BLaER1 treated with 17β-estradiol and CSF1 and Interleukin-3, amounts not matched to agents 10 nM and 100 nM (cell line): Measurements from ENCODE around the gene UBE2H.
"Not testable (repeated sequence)": the region's sequence is repeated elsewhere in the genome, so short reads cannot be mapped to it uniquely, and the experiment has no call there.

Experiments used
- H3K27ac ChIP-seq, 11 experiments: shearing (Covaris generic); formaldehyde crosslinking; 2 replicates each; pipeline ENCODE4 v1.8.1; 2022
- H3K27me3 ChIP-seq, 11 experiments: shearing (Covaris generic); formaldehyde crosslinking; 2 replicates each; pipeline ENCODE4 v1.8.1; 2022
- H3K36me3 ChIP-seq, 11 experiments: shearing (Covaris generic); formaldehyde crosslinking; 2 replicates each; pipeline ENCODE4 v1.8.1; 2022
- H3K4me1 ChIP-seq, 10 experiments: shearing (Covaris generic); formaldehyde crosslinking; 2 replicates each; pipeline ENCODE4 v1.8.1; 2022
- H3K4me2 ChIP-seq, 11 experiments: shearing (Covaris generic); formaldehyde crosslinking; 2 replicates each; pipeline ENCODE4 v1.8.1; 2022
- H3K4me3 ChIP-seq, 10 experiments: shearing (Covaris generic); formaldehyde crosslinking; 2 replicates each; pipeline ENCODE4 v1.8.1; 2022
- H3K9ac ChIP-seq, 11 experiments: shearing (Covaris generic); formaldehyde crosslinking; 2 replicates each; pipeline ENCODE4 v1.8.1; 2022
- H3K9me3 ChIP-seq, 11 experiments: shearing (Covaris generic); formaldehyde crosslinking; replicated peaks in 1 of 11; 2 replicates each; pipeline ENCODE4 v1.8.1; 2022
- H4K20me1 ChIP-seq, 11 experiments: shearing (Covaris generic); formaldehyde crosslinking; 2 replicates each; pipeline ENCODE4 v1.8.1; 2022
- Cebpa-rat ChIP-seq, 11 experiments: shearing (Covaris generic); IDR thresholded peaks; 2 replicates each; pipeline ENCODE4 v1.8.1; 2022

The UBE2H gene

GRCh38 chr7:129907122-129907736 is 45.5 kb downstream of the UBE2H start:
- TF ChIP-seq Cebpa-rat (IDR thresholded peaks at IDR 0.05), result no peak
- Histone ChIP-seq H4K20me1 (peaks cover 26 to 100% (median 51%) of the 10 kb centered on the region in 11 experiments; a peak in 15 of 22 replicates), H3K4me2 (peak overlapping the region in 3 of 11 experiments; percentile 8 to 15 (median 9); a peak in 1 of 22 replicates), H3K9me3 (peaks cover 0 to 34% (median 21%) of the 10 kb centered on the region in 11 experiments; a peak in 18 of 22 replicates), H3K27me3 (no peaks in the 10 kb centered on the region), H3K36me3 (peaks cover 50 to 98% (median 82%) of the 10 kb centered on the region in 11 experiments), H3K4me1 (peaks cover 13 to 41% (median 17%) of the 10 kb centered on the region in 10 experiments; a peak in 19 of 20 replicates), H3K27ac (no peak overlapping the region), H3K4me3 (no peak overlapping the region), H3K9ac (no peak overlapping the region)

DNA sequence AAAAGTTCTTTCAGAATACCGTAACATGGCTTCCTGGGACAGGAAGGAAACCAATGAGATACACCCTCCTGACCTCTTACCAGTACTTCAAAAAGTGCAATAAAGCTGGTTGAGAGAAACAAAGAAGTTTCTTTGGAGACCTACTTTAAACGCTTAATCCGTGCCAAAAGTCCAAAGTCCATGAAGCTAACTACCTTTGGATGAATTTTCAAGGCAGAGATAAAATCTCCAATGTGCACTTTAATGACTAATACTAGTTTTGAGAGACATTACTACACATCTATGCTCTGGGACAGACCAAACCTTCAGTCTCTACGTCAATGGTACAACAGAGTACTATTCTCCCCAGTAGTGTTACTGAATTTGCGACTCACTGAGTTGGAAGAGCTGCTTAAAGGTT is 46.1 kb downstream of the UBE2H start:
- H3K27me3 ChIP-seq, result no peaks in the 10 kb centered on the region
- no peak overlapping the region for H3K9ac ChIP-seq
- H3K4me2 ChIP-seq, result peak overlapping the region in 3 of 11 experiments; percentile 8 to 15 (median 9); a peak in 1 of 22 replicates
- peaks cover 25 to 100% (median 46%) of the 10 kb centered on the region in 11 experiments; a peak in 15 of 22 replicates for H4K20me1 ChIP-seq
- no peak overlapping the region for H3K27ac ChIP-seq
- no peak overlapping the region for H3K4me3 ChIP-seq
- peaks cover 13 to 41% (median 17%) of the 10 kb centered on the region in 10 experiments; a peak in 19 of 20 replicates for H3K4me1 ChIP-seq
- peaks cover 0 to 34% (median 21%) of the 10 kb centered on the region in 11 experiments; a peak in 18 of 22 replicates for H3K9me3 ChIP-seq
- no peak for TF ChIP-seq Cebpa-rat (IDR thresholded peaks at IDR 0.05)
- peaks cover 50 to 98% (median 77%) of the 10 kb centered on the region in 11 experiments for H3K36me3 ChIP-seq

DNA sequence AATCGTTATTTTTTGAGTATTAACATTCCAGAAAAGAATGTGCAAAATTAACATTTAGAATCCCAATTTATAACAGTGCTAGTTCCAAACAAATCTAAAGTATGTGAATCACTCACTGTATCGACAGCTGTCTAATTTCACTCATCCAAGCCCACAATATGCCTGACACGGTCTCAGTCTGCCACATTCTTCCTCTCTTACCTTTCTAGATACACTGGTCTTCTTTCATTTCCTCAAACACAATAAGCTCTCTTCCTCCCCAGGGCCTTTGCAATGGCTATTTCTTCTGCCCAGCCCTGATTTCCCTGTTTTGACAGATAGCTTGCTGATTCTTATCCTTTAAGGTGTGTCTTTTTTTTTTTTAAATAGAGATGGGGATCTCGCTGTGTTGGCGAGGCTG is 48.8 kb downstream of the UBE2H start:
- Histone ChIP-seq H3K27me3 (no peaks in the 10 kb centered on the region), H3K4me3 (no peak overlapping the region), H4K20me1 (peaks cover 29 to 100% (median 48%) of the 10 kb centered on the region in 11 experiments; a peak in 14 of 22 replicates), H3K9ac (no peak overlapping the region), H3K4me2 (peak overlapping the region in 10 of 11 experiments; percentile 5 to 45 (median 34); a peak in 15 of 22 replicates), H3K27ac (no peak overlapping the region), H3K9me3 (peaks cover 0 to 34% (median 21%) of the 10 kb centered on the region in 11 experiments; a peak in 18 of 22 replicates), H3K4me1 (peaks cover 13 to 41% (median 17%) of the 10 kb centered on the region in 10 experiments; a peak in 19 of 20 replicates), H3K36me3 (peaks cover 49 to 97% (median 62%) of the 10 kb centered on the region in 11 experiments)
- no peak for TF ChIP-seq Cebpa-rat (IDR thresholded peaks at IDR 0.05)

DNA sequence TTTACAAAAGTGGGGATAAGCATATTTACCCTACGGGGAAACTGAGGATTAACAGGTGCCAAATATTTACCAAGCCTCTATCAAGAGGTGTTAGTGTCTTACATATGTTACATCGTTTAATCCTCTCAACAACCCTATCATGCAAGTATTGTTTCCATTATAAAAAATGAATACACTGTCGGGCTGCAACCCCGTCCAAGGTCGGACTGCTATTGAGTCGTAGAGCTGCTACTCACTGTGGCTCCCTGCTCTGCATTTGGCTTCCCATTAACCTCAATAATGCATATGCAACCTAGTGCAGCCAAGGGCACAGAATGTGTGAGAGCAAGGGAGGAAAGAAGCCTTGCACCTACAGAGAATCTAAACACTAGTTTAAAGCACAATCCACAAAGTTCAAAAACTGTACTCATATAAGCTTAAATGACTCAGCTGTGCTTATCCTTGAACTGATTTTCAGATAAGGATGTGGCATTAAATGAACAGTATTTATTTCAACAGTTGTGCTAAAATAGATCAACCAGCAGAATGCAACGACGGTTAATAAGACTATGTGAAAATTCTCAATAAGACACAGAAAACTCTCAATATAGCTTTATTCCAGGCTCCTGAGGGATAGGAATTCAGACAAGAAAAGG is 49.9 kb downstream of the UBE2H start:
- peaks cover 13 to 41% (median 17%) of the 10 kb centered on the region in 10 experiments; a peak in 19 of 20 replicates for H3K4me1 ChIP-seq
- no peak overlapping the region for H3K9ac ChIP-seq
- peaks cover 32 to 100% (median 56%) of the 10 kb centered on the region in 11 experiments; a peak in 14 of 22 replicates for H4K20me1 ChIP-seq
- no peak overlapping the region for H3K27ac ChIP-seq
- no peak for TF ChIP-seq Cebpa-rat (IDR thresholded peaks at IDR 0.05)
- H3K9me3 ChIP-seq, result peaks cover 0 to 26% (median 20%) of the 10 kb centered on the region in 11 experiments; a peak in 18 of 22 replicates
- H3K27me3 ChIP-seq, result no peaks in the 10 kb centered on the region
- peaks cover 44 to 97% (median 60%) of the 10 kb centered on the region in 11 experiments for H3K36me3 ChIP-seq
- 0 out of 22 replicates have a peak overlapping the region, but pooled peaks of 1 of the 11 experiments have one; percentile 12 for H3K4me2 ChIP-seq
- H3K4me3 ChIP-seq, result no peak overlapping the region

- Histone ChIP-seq H3K4me1 (peaks cover under 1 to 8% (median 2%) of the 10 kb centered on the region in 10 experiments; a peak in 17 of 20 replicates), H3K27ac (no peak overlapping the region), H3K36me3 (peaks cover 31 to 95% (median 52%) of the 10 kb centered on the region in 11 experiments; a peak in 20 of 22 replicates), H3K27me3 (no peaks in the 10 kb centered on the region), H4K20me1 (peaks cover 25 to 100% (median 58%) of the 10 kb centered on the region in 11 experiments; a peak in 16 of 22 replicates), H3K9me3 (no peaks in the 10 kb centered on the region), H3K4me2 (no peak overlapping the region), H3K9ac (no peak overlapping the region), H3K4me3 (no peak overlapping the region)
- TF ChIP-seq Cebpa-rat (IDR thresholded peaks at IDR 0.05), result no peak
Observed at GRCh38 chr7:129898502-129899160, 54.1 kb downstream of the UBE2H start.

- Histone ChIP-seq H3K27me3 (no peaks in the 10 kb centered on the region), H3K4me1 (peaks cover 0 to 7% (median 0%) of the 10 kb centered on the region in 10 experiments; a peak in 3 of 20 replicates), H3K4me3 (no peak overlapping the region), H3K36me3 (peaks cover 31 to 89% (median 46%) of the 10 kb centered on the region in 11 experiments; a peak in 20 of 22 replicates), H3K9me3 (no peaks in the 10 kb centered on the region), H3K27ac (no peak overlapping the region), H4K20me1 (peaks cover 19 to 100% (median 52%) of the 10 kb centered on the region in 11 experiments; a peak in 16 of 22 replicates), H3K4me2 (no peak overlapping the region), H3K9ac (no peak overlapping the region)
- no peak for TF ChIP-seq Cebpa-rat (IDR thresholded peaks at IDR 0.05)
Observed at GRCh38 chr7:129898007-129898406, 54.8 kb downstream of the UBE2H start.

DNA sequence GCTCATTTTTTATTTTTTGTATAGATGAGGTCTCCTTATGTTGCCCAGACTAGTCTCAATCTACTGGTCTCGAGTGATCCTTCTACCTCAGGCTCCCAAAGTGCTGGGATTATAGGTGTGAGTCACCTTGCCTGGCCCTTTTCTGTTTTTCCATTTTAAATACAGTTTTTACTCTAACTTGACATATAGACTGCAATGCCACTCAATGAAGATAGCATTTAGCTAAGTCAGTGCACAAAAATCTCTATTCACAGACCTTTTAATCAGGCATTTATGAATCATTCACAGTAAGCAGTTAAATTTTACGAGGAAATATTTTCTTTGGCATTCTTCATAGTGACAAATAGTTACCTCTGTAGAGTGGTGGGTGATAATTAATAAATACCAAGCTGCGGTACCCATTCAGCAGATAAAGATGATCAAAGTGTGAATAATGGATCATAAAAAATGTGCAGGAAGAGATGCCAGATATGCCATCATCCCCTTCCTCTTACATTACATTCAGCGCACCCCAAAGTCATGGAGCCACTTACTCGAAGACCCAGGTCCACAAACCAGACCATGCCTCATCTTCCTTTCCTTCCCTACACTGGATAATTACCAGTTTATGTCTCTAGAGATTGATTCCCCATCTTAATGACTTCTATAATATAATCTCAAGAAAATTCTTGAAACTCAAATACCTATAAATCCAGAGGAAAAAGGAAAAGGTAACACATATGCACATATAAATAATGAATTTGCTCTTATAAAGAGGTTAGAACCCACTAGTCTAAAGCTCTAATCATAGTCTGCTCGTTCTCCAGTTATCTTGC is 56.0 kb downstream of the UBE2H start:
- Histone ChIP-seq H3K9ac (no peak overlapping the region), H4K20me1 (peaks cover 10 to 100% (median 42%) of the 10 kb centered on the region in 11 experiments; a peak in 15 of 22 replicates), H3K36me3 (peaks cover 25 to 86% (median 38%) of the 10 kb centered on the region in 11 experiments; a peak in 19 of 22 replicates), H3K9me3 (no peaks in the 10 kb centered on the region), H3K4me2 (no peak overlapping the region), H3K4me1 (0 out of 20 replicates have a peak, but pooled peaks cover 0 to 6% (median 0%) of the 10 kb centered on the region in 10 experiments), H3K27me3 (no peaks in the 10 kb centered on the region), H3K4me3 (no peak overlapping the region), H3K27ac (no peak overlapping the region)
- TF ChIP-seq Cebpa-rat (IDR thresholded peaks at IDR 0.05), result no peak

DNA sequence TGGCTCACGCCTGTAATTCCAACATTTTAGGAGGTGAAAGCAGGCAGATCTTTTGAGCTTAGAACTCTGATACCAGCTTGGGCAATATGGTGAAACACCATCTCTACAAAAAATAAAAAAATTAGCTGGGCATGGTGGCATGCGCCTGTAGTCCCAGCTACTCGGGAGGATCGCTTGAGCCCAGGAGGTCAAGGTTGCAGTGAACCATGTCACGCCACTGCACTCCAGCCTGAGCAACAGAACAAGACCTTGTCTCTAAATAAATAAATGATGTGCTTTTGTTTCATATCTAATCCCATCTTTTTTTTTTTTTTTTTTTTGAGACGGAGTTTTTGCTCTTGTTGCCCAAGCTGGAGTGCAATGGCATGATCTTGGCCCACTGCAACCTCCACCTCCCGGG is 58.6 kb downstream of the UBE2H start:
- not testable (repeated sequence) for H3K4me2 ChIP-seq, H3K9me3 ChIP-seq
- H3K4me1 ChIP-seq, result peaks cover 0 to 12% (median 8%) of the 10 kb centered on the region in 10 experiments; a peak in 13 of 20 replicates

More for the DNA sequence above, 58.6 kb downstream of the UBE2H start:
- not testable (repeated sequence) for H3K9ac ChIP-seq, H3K27ac ChIP-seq, H3K27me3 ChIP-seq, H3K4me3 ChIP-seq
- H4K20me1 ChIP-seq, result peaks cover 0 to 100% (median 39%) of the 10 kb centered on the region in 11 experiments; a peak in 15 of 22 replicates
- peaks cover 14 to 78% (median 31%) of the 10 kb centered on the region in 11 experiments; a peak in 19 of 22 replicates for H3K36me3 ChIP-seq
